Smooth muscle cell (in vitro differentiated cells): ENCODE measurements around the gene EVA1A. TPM values are rescaled to one million over a fixed set of nuclear protein-coding genes. Genes with fewer than 3 reads are reported as not detected.

Source experiments
- DNase-seq: peaks from one replicate; lab custom pipeline; 2025; ENCODE audit not compliant: unreplicated experiment; lab: John Stamatoyannopoulos, UW
- H2AFZ ChIP-seq: fragments of 200-600 bp; sonication (generic); 2 replicates; pipeline ENCODE4 v1.6.0; 2016; ENCODE audit warnings: antibody characterized with exemption, low read depth, mild to moderate bottlenecking
- H3F3A ChIP-seq: fragments of 200-600 bp; sonication (generic); 2 replicates; pipeline ENCODE4 v1.6.0; 2017; ENCODE audit warnings: antibody characterized with exemption, low read depth
- H3K27ac ChIP-seq: fragments of 200-600 bp; sonication (generic); 2 replicates; pipeline ENCODE4 v1.5.1; 2016; ENCODE audit warnings: low read depth, mild to moderate bottlenecking
- H3K27me3 ChIP-seq: fragments of 200-600 bp; sonication (generic); 2 replicates; pipeline ENCODE4 v1.6.1; 2016; ENCODE audit warnings: low read depth, mild to moderate bottlenecking
- H3K36me3 ChIP-seq: fragments of 200-600 bp; sonication (generic); 2 replicates; pipeline ENCODE4 v1.5.1; 2016; ENCODE audit warnings: low read depth
- H3K4me1 ChIP-seq: fragments of 200-600 bp; sonication (generic); 2 replicates; pipeline ENCODE4 v1.5.1; 2016; ENCODE audit warnings: low read depth
- H3K4me2 ChIP-seq: fragments of 200-600 bp; sonication (generic); 2 replicates; pipeline ENCODE4 v1.6.0; 2016; ENCODE audit warnings: mild to moderate bottlenecking
- H3K4me3 ChIP-seq: fragments of 200-600 bp; sonication (generic); 2 replicates; pipeline ENCODE4 v1.5.1; 2016; ENCODE audit warnings: mild to moderate bottlenecking
- H3K79me2 ChIP-seq: fragments of 200-600 bp; sonication (generic); 2 replicates; pipeline ENCODE4 v1.6.0; 2016; ENCODE audit warnings: low read depth, mild to moderate bottlenecking
- H3K9ac ChIP-seq: fragments of 200-600 bp; sonication (generic); 2 replicates; pipeline ENCODE4 v1.6.0; 2016; ENCODE audit warnings: low read depth
- H3K9me3 ChIP-seq: fragments of 200-600 bp; sonication (generic); replicated peaks from 2 replicates; pipeline ENCODE4 v1.5.1; 2016; ENCODE audit warnings: low read depth
- H4K20me1 ChIP-seq: fragments of 200-600 bp; sonication (generic); 2 replicates; pipeline ENCODE4 v1.6.0; 2016; ENCODE audit warnings: low read depth
- WGBS: methylation state at CpG from one replicate; pipeline ENCODE4 v1.1.7; 2016; ENCODE audit warnings: low lambda C conversion rate; 5-methylcytosine and 5-hydroxymethylcytosine counted together
- polyA plus RNA-seq: library from polyadenylated mRNA; unstranded; fragments of >200 nt; fragmentation: Nextera tagmentation; extraction: Ambion mirVana; gene quantifications from 2 replicates; pipeline ENCODE4 v1.2.1, GENCODE V29; 2016
- total RNA-seq: library from RNA; depleted of rRNA; stranded (reverse); fragments of >200 nt; gene quantifications from 2 replicates; pipeline ENCODE4 v1.2.3, GENCODE V29; 2014
- TF ChIP-seq, protein P1 (sequence below): fragments of 200-600 bp; sonication (generic); IDR thresholded peaks from 2 replicates; pipeline ENCODE4 v1.5.1; 2017; ENCODE audit warnings: borderline replicate concordance, mild to moderate bottlenecking, antibody characterized with exemption; ENCODE audit not compliant: insufficient read depth, poor library complexity, severe bottlenecking

Gene EVA1A
- total and polyA plus RNA-seq, 2 experiments from 2014 or later = 84.1 to 89.2 TPM

GRCh38 chr2:75558136-75558535 lies 2.6 kb downstream of the EVA1A start:
- Histone ChIP-seq H3F3A (peaks cover 12% of the 10 kb centered on the region), H3K27me3 (no peaks in the 10 kb centered on the region), H2AFZ (no peak overlapping the region), H3K4me2 (peak overlapping the region; percentile 99), H4K20me1 (peaks cover 62% of the 10 kb centered on the region), H3K9ac (no peak overlapping the region), H3K27ac (no peak overlapping the region), H3K4me3 (no peak overlapping the region), H3K36me3 (no peaks in the 10 kb centered on the region), H3K79me2 (peaks cover 25% of the 10 kb centered on the region), H3K4me1 (peaks cover 23% of the 10 kb centered on the region), H3K9me3 (no peaks in the 10 kb centered on the region)
- TF ChIP-seq, protein P1, sequence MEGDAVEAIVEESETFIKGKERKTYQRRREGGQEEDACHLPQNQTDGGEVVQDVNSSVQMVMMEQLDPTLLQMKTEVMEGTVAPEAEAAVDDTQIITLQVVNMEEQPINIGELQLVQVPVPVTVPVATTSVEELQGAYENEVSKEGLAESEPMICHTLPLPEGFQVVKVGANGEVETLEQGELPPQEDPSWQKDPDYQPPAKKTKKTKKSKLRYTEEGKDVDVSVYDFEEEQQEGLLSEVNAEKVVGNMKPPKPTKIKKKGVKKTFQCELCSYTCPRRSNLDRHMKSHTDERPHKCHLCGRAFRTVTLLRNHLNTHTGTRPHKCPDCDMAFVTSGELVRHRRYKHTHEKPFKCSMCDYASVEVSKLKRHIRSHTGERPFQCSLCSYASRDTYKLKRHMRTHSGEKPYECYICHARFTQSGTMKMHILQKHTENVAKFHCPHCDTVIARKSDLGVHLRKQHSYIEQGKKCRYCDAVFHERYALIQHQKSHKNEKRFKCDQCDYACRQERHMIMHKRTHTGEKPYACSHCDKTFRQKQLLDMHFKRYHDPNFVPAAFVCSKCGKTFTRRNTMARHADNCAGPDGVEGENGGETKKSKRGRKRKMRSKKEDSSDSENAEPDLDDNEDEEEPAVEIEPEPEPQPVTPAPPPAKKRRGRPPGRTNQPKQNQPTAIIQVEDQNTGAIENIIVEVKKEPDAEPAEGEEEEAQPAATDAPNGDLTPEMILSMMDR = no peak
- WGBS = 93% methylated on average over 6 of the region's 6 CpGs
- DNase-seq = no peak

DNA sequence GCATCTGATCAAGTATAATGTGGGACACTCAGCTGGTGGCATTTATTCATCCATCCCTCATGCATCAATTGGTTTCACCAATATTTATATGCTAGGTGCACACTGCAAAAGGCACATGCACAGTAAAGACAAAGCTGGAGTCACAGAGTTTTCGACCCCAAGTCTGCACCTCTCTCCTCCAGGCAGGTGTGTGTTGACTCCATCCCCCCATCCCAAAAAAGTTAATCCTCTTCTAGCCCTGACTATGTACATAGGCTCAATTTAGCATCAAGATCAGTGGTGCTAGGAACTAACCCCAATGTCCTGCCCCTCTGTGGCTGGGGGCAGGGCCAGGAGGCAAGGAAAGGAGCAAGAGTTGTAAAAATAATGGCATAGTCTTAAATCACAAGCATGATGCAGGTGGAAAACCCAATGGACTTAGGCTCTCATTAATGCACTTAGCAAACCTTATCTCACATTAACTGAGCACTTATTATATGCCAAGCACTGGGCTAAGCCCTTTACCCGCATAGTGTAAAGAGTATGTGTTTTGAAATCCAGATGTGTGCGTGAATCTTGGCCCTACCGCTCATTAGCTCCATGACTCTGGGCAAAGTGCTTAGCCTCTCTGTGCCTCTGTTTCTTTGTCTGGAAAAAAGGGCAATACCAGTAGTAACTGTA lies 3.1 kb downstream of the EVA1A start:
- TF ChIP-seq, protein P1 = no peak
- Histone ChIP-seq H3K9me3 (no peaks in the 10 kb centered on the region), H3K36me3 (no peaks in the 10 kb centered on the region), H4K20me1 (peaks cover 67% of the 10 kb centered on the region), H3K9ac (no peak overlapping the region), H3K27me3 (no peaks in the 10 kb centered on the region), H3K79me2 (peaks cover 28% of the 10 kb centered on the region), H3K4me2 (peak overlapping the region; percentile 24), H3K27ac (no peak overlapping the region), H3K4me1 (peaks cover 22% of the 10 kb centered on the region), H3F3A (peaks cover 8% of the 10 kb centered on the region), H2AFZ (no peak overlapping the region), H3K4me3 (no peak overlapping the region)
- DNase-seq = no peak
- WGBS = 96% methylated on average over 4 of the region's 4 CpGs

DNA sequence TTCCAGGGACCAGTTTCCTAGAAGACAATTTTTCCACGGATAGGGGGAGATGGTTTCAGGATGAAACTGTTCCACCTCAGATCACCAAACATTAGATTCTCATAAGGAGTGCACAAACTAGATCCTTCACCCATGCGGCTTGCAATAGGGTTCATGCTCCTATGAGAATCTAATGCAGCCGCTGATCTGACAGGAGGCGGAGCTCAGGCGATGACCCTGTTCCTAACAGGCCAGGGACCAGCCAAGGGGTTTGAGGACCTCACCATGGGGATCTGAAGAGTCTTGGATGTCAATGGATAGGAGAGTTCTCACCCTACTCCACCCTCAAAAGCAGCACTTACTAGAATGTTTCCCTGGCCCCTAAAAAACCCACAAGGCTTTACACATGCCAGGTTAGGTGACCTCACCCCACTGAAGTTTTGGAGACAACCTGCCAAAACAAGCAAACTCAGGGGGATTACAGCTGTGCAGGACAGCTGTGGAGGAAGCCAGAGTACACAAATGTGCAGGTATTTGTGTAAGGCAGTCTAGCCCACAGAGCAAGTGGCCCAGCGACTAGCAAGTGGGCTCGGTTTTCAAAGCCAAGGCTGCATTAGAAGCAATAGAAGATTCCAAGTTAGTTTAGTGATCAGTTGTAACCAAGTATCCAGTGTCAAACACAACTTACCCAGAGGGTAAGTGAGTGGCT lies 3.9 kb downstream of the EVA1A start:
- H3K4me1 ChIP-seq = peaks cover 14% of the 10 kb centered on the region
- H2AFZ ChIP-seq = no peak overlapping the region
- no peaks in the 10 kb centered on the region for H3K9me3 ChIP-seq
- H3K9ac ChIP-seq = no peak overlapping the region
- WGBS = 93% methylated on average over 7 of the region's 7 CpGs
- H3K27me3 ChIP-seq = no peaks in the 10 kb centered on the region
- H3K79me2 ChIP-seq = peaks cover 28% of the 10 kb centered on the region
- no peak for DNase-seq
- peaks cover 75% of the 10 kb centered on the region for H4K20me1 ChIP-seq
- H3K27ac ChIP-seq = no peak overlapping the region
- no peaks in the 10 kb centered on the region for H3K36me3 ChIP-seq
- H3K4me2 ChIP-seq = no peak overlapping the region
- TF ChIP-seq, protein P1 = no peak
- H3K4me3 ChIP-seq = no peak overlapping the region
- H3F3A ChIP-seq = no peaks in the 10 kb centered on the region
